ENCODE measurements around the gene ADORA3.

GRCh38 chr1:111474106-111474505 is 29.3 kb downstream of the ADORA3 start:
- TF ChIP-seq CTCF (IDR thresholded peaks at IDR 0.05) (no peak), POLR2A (IDR thresholded peaks at IDR 0.05) (peak in 1 of 3 donors; percentile 2)
